ENCODE measurements around the gene GRIK1. TPM values are rescaled to one million over a fixed set of nuclear protein-coding genes. Genes with fewer than 3 reads are reported as not detected.

GRIK1 gene
- total and polyA plus RNA-seq, 2 donors (not counting 1 experiment from before 2014, with no cell fraction given): not detected

DNA sequence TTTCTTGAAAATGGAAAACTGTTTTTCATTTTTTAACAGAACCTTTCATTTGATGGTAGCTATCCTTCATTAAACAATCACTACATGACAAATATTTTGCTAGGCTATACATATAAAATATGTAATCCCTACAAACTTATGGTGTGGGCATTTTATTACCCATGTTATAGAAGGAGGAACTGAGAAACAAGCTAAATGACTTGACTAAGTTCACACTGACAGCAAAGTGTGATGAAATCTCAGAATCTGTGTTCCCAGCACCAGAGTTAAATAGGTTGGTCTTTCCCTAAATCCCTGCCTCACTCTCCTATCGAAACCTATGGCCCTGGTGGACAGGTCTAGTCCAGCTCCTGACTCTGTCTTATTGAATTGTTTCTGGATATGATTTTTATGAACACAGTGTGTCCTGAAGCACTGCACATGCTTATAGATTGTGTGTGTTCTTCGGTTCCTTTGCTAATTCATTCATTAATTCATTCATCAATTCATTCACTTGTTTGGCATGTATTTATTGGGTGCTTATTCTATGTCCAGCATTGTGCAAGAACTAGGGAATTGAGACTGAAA, 301.0 kb downstream of the GRIK1 start:
- no peak for ATAC-seq (ENCODE audit: low read depth)
- Mint-ChIP-seq H3K4me3 (peak overlapping the region; percentile 46), H3K27me3 (no peaks in the 10 kb centered on the region), H3K27ac (no peak overlapping the region), H3K4me1 (peaks cover 31% of the 10 kb centered on the region), H3K9me3 (ENCODE audit: insufficient read depth) (peaks cover 4% of the 10 kb centered on the region)
- Histone ChIP-seq H4K20me1 (ENCODE audit: control insufficient read depth, insufficient read depth, low read length, poor library complexity, severe bottlenecking) (no peaks in the 10 kb centered on the region), H3K9ac (ENCODE audit: low read length) (no peak overlapping the region), H3K4me2 (replicated peaks; ENCODE audit: low read depth, low read length, poor library complexity, severe bottlenecking) (no peak overlapping the region), H3K36me3 (replicated peaks in 1 of 2; ENCODE audit: control extremely low read depth in 1 of 2, control insufficient read depth in 1 of 2, extremely low read depth in 1 of 2, insufficient read depth in 2 of 2, low read length in 1 of 2) (no peaks in the 10 kb centered on the region), H3K4me3 (ENCODE audit: control extremely low read depth in 1 of 5, extremely low read depth in 1 of 5, insufficient read depth in 1 of 5, low read depth in 2 of 5, low read length in 4 of 5) (no peak overlapping the region), H2AFZ (ENCODE audit: insufficient read depth, low read depth, low read length, poor library complexity, severe bottlenecking) (no peak overlapping the region), H3K27ac (ENCODE audit: low read length in 2 of 2) (no peak overlapping the region), H3K79me2 (ENCODE audit: control insufficient read depth, insufficient read depth, low read length) (no peaks in the 10 kb centered on the region), H3K27me3 (replicated peaks in 1 of 4; ENCODE audit: control extremely low read depth in 1 of 4, control insufficient read depth in 3 of 4, insufficient read depth in 4 of 4, low read length in 3 of 4) (no peaks in the 10 kb centered on the region), H3K4me1 (ENCODE audit: control insufficient read depth in 2 of 2, insufficient read depth in 2 of 2, low read length in 2 of 2) (peaks cover 25 to 27% of the 10 kb centered on the region in 2 donors), H3K9me3 (ENCODE audit: control extremely low read depth in 1 of 3, control insufficient read depth in 2 of 3, insufficient read depth in 1 of 3, low read length in 2 of 3) (peaks cover 0 to 8% (median 4%) of the 10 kb centered on the region in 3 donors)
- intact Hi-C loops (cut with micrococcal nuclease): no loop called here
- ChIA-PET CTCF (no interaction called here), POLR2A (no interaction called here)
- WGBS (ENCODE audit: insufficient coverage): no CpG with 5 or more reads among the region's 2 CpGs
- TF ChIP-seq, protein P1, sequence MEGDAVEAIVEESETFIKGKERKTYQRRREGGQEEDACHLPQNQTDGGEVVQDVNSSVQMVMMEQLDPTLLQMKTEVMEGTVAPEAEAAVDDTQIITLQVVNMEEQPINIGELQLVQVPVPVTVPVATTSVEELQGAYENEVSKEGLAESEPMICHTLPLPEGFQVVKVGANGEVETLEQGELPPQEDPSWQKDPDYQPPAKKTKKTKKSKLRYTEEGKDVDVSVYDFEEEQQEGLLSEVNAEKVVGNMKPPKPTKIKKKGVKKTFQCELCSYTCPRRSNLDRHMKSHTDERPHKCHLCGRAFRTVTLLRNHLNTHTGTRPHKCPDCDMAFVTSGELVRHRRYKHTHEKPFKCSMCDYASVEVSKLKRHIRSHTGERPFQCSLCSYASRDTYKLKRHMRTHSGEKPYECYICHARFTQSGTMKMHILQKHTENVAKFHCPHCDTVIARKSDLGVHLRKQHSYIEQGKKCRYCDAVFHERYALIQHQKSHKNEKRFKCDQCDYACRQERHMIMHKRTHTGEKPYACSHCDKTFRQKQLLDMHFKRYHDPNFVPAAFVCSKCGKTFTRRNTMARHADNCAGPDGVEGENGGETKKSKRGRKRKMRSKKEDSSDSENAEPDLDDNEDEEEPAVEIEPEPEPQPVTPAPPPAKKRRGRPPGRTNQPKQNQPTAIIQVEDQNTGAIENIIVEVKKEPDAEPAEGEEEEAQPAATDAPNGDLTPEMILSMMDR (IDR thresholded peaks at IDR 0.05): no peak
- no peak for TF ChIP-seq EZH2 (IDR thresholded peaks at IDR 0.05; ENCODE audit: borderline replicate concordance, insufficient read depth, low read depth, low read length, poor library complexity, severe bottlenecking)
- DNase-seq: no peak

DNA sequence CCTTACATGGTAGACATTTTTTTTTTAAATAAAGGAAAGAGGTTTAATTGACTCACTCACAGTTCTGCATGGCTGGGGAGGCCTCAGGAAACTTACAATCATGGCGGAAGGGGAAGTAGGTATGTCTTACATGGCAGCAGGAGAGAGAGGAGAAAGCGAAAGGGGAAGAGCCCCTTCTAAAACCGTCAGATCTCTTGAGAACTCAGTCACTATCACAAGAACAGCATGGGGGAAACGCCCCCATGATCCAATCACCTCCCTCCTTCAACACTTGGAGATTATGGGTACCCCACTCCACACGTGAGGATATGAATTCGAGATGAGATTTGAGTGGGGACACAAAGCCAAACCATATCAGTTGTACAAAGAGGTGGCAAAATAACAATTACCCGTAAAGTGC, 301.7 kb downstream of the GRIK1 start:
- Mint-ChIP-seq H3K9me3 (ENCODE audit: insufficient read depth) (peaks cover 4% of the 10 kb centered on the region), H3K27ac (peak overlapping the region; percentile 34), H3K4me1 (peaks cover 31% of the 10 kb centered on the region), H3K4me3 (peak overlapping the region; percentile 40), H3K27me3 (no peaks in the 10 kb centered on the region)
- Histone ChIP-seq H3K9me3 (ENCODE audit: control extremely low read depth in 1 of 3, control insufficient read depth in 2 of 3, insufficient read depth in 1 of 3, low read length in 2 of 3) (peaks cover 0 to 8% (median 4%) of the 10 kb centered on the region in 3 donors), H3K4me2 (replicated peaks; ENCODE audit: low read depth, low read length, poor library complexity, severe bottlenecking) (no peak overlapping the region), H3K4me1 (ENCODE audit: control insufficient read depth in 2 of 2, insufficient read depth in 2 of 2, low read length in 2 of 2) (peaks cover 25 to 27% of the 10 kb centered on the region in 2 donors), H2AFZ (ENCODE audit: insufficient read depth, low read depth, low read length, poor library complexity, severe bottlenecking) (no peak overlapping the region), H3K27me3 (replicated peaks in 1 of 4; ENCODE audit: control extremely low read depth in 1 of 4, control insufficient read depth in 3 of 4, insufficient read depth in 4 of 4, low read length in 3 of 4) (no peaks in the 10 kb centered on the region), H3K9ac (ENCODE audit: low read length) (no peak overlapping the region), H4K20me1 (ENCODE audit: control insufficient read depth, insufficient read depth, low read length, poor library complexity, severe bottlenecking) (no peaks in the 10 kb centered on the region), H3K27ac (ENCODE audit: low read length in 2 of 2) (no peak overlapping the region), H3K4me3 (ENCODE audit: control extremely low read depth in 1 of 5, extremely low read depth in 1 of 5, insufficient read depth in 1 of 5, low read depth in 2 of 5, low read length in 4 of 5) (no peak overlapping the region), H3K36me3 (replicated peaks in 1 of 2; ENCODE audit: control extremely low read depth in 1 of 2, control insufficient read depth in 1 of 2, extremely low read depth in 1 of 2, insufficient read depth in 2 of 2, low read length in 1 of 2) (no peaks in the 10 kb centered on the region), H3K79me2 (ENCODE audit: control insufficient read depth, insufficient read depth, low read length) (no peaks in the 10 kb centered on the region)
- TF ChIP-seq EZH2 (IDR thresholded peaks at IDR 0.05; ENCODE audit: borderline replicate concordance, insufficient read depth, low read depth, low read length, poor library complexity, severe bottlenecking): no peak
- TF ChIP-seq, protein P1 (IDR thresholded peaks at IDR 0.05): no peak
- WGBS (ENCODE audit: insufficient coverage): no CpG with 5 or more reads among the region's 7 CpGs
- CTCF ChIA-PET: no interaction called here
- POLR2A ChIA-PET: no interaction called here
- DNase-seq (peak; percentile 21), ATAC-seq (ENCODE audit: low read depth) (no peak)
- intact Hi-C loops (cut with micrococcal nuclease): no loop called here
